ENCODE measurements around the gene ATAD2B.

ATAD2B gene

DNA sequence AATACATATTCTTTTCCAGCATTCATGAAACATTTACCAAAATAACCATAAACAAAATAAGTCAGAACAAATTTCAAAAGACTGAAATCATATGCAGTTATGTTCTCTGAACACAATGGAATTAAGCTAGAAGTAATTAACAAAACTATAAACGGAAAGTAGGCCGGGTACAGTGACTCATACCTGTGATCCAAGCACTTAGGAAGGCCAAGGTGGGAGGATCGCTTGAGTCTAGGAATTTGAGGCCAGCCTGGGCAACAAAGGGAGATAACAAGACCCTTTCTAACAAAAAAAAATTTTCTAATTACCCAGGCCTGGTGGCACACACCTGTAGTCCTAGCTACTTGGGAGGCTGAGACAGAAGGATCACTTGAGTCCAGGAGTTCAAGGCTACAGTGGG, 14.9 kb downstream of the ATAD2B start:
- no peak for DNase-seq (ENCODE audit: low read depth, low spot score)

DNA sequence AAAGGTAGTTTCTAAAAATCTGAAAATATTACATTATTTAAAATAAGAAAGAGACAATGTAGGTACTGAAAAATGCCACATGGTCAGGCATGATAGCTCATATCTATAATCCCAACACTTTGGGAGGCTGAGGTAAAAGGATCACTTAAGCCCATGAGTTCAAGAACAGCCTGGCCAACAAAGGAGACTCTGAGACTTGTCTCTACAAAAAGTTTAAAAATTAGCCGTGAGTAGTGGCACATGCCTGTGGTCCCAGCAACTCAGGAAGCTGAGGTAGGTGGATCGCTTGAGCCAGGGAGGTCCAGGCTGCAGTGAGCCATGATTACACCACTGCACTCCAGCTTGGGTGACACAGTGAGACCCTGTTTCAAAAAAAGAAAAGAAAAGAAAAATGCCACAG, 21.8 kb downstream of the ATAD2B start:
- DNase-seq (ENCODE audit: low read depth, low spot score) = no peak

DNA sequence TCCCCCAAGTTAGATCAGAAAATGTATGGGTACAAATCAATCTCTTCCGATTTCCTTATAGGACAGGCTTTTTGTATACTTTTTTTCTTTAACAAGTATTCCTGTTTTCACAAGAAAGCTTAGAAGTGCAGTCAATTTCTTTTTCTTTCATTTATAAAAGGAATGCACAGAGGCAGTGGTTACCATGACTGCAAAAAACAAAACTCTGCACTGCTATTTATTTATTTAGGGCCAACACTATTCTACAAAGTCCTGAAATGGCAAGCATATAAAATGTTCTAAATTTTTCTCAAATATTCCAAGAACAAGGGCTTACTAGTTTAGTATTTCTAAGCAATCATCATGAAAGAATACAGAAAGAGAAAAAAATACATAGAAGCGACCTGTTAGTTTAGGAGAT, 22.2 kb downstream of the ATAD2B start:
- DNase-seq (ENCODE audit: low read depth, low spot score) = no peak

DNA sequence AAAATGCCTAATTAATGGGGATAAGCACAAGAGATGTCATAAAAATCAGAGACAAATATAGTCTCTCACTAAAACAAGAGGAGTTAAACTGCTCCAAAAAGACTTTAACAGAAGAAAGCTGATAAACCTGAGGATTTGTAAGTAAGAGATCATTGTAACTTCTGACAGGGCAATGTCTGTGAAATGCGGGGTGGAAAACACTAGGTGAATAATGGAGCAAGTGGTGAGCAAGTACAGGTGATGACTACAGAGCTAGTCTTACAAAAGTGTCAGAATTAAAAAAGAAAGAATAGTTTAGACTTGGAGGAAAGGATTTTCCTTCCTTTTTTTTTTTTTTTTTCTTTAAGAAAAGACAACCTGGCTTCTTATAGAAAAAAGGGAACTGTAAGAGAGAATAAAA, 22.7 kb downstream of the ATAD2B start:
- no peak for DNase-seq (ENCODE audit: low read depth, low spot score)

DNA sequence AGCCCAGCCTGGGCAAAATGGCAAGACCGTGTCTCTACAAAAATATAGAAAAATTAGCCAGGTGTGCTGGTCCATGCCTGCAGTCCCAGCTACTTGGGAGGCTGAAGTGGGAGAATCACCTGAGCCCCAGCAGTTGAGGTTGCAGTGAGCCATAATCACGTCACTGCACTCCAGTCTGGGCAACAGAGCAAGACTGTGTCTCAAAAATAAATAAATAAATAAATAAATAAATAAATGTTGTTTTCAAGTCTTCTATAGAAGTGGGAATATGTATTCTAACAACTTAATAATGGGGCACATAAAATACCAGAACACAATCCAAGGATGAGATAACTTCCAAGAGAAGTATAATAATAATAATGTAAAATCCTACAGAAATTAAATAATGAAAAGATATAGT, 23.9 kb downstream of the ATAD2B start:
- no peak for DNase-seq (ENCODE audit: low read depth, low spot score)

DNA sequence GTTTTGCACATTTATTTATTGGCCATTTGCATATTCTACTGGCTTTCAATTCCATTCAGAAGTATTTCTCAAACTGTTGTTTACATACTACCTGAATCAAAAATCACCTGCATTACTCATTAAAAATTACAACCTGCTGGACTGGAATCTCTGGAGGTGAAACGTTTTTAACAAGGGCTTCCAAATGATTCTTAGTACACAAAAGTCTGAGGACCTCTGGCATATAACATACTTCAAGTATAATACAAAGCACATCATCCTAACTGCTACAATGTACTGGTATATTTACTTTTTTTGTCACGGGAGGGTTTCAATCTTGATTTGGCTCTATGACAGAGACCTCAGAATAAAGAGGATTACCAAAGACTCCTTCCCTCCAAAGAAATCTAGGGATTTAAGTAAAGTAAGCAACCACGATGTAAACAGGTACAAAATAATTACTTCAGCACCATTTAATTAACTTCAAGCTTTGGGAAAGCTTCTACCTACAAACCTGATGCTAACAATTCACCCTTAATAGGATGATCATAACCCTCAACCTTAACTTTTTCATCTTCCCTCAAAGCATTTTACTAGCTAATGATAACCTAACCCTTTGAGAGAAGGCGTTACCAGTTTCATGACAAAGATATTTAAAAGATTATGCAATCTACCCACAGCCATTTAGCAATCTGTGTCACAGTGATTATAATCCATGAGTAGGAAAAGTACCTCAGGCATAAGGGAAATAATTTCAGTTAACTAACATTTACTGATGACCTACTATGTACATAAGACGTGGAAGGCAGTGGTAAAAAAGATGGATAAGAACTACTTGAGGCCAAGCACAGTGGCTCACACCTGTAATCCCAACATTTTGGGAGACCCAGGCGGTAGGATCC, 24.7 kb downstream of the ATAD2B start:
- DNase-seq (ENCODE audit: low read depth, low spot score) = no peak

DNA sequence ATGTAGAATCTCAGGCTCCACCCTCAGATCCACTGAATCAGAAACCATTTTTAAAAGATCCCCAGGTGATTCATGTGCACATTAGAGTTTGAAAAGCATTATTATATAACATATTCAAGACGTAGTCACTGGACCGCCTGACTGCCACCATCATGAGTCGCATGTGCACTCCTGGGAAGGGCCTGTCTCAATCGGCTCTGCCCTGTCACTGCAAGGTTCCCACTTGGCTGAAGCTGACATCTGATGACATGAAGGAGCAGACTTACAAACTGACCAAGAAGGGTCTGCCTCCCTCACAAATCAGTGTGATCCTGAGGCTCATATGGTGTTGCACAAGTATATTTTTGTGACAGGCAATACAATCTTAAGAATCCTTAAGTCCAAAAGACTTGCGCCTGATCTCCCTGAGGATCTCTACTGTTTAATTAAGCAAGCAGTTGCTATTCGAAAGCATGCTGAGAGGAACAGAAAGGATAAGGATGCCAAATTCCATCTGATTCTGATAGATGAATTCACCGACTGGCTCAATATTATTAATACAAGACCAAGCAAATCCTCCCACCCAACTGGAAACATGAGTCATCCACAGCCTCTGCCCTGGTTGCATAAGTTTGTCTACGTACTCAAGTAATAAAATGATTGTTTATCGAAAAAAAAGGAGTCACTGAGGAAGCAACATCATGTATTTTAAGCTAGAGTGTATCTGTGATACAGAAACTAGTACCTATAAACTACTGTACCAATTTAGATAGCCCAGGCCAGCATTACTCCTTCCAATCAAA, 26.2 kb downstream of the ATAD2B start:
- no peak for DNase-seq (ENCODE audit: low read depth, low spot score)

DNA sequence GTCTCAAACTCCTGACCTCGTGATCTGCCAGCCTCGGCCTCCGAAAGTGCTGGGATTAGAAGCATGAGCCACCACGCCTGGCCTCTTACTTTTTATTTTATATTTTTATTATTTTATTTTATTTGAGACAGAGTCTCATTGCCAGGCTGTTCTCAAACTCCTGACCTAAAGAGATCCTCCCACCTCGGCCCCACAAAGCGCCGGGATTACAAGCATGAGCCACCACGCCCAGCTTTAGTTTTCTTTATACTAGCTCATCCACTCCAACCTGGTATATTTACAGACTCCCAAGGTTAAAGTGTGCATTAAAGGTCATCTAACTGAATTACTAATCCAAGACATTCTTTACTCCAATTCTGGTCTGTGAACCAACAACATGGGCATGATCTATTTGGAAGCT, 26.8 kb downstream of the ATAD2B start:
- no peak for DNase-seq (ENCODE audit: low read depth, low spot score)

DNA sequence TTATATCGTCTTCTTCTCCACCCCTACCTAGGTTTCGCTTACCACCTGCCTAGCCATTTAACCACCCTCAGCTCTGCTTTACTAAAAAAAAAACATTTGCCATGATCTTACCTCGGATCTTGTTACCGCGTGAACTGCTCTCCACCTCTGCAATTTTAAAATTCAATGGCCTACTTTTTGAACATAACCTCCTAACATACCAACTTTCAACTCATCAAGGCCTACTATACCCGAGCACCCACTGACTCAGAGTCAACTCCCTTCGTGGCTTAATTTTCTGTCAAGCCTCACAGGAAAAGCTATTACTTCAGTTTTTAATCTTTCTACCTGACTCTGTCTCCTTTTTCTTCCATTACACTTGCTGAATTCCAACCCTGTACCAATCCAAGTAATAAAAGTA, 55.7 kb downstream of the ATAD2B start:
- DNase-seq (ENCODE audit: low read depth, low spot score) = no peak

DNA sequence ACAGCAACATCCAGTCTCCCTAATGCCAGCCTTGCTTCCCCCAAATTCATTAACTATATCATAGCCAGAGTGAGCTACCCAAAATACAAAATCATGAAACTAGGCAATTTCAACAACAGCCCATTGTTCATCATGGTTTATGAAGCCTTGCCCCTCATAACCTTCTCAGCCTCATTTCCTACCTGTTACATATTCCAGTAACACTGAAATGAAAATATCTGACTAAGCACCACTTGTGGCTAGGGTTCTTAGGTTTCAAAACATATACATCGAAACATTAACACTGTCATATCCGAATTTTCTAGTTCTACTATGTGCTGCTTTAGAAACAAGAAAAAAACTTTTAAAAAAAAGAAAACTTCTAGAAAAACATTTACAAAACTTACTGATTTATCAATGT, 59.5 kb downstream of the ATAD2B start:
- no peak for DNase-seq (ENCODE audit: low read depth, low spot score)

DNA sequence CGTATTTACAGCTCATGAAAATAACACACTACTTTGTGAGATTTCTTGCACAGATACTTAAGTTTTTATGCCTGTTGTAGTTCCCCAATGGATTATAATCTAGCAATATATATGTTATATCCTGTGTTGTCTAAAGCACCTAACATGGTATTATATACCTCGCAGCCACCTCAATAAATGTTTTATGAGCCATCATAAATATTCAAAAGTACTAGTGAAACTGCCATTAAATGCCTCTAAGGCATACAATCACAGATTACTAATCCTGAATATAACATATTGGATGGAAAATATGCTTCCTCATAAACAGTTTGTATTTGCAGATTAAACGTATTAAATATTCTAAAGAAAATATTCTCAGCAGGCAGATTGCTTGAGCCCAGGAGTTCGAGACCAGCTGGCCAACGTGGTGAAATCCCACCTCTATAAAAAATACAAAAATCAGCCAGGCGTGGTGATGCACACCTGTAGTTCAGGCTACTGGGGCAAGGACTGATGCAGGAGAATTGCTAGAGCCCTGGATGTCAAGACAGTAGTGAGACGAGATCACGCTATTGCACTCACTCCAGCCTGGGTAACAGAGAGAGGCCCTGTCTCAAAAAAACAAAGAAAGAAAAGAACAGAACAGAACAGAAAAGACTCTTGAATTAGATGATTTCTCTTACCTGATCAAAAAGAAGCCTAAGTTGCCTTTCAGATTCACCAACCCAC, 64.1 kb downstream of the ATAD2B start:
- DNase-seq (ENCODE audit: low read depth, low spot score) = no peak

DNA sequence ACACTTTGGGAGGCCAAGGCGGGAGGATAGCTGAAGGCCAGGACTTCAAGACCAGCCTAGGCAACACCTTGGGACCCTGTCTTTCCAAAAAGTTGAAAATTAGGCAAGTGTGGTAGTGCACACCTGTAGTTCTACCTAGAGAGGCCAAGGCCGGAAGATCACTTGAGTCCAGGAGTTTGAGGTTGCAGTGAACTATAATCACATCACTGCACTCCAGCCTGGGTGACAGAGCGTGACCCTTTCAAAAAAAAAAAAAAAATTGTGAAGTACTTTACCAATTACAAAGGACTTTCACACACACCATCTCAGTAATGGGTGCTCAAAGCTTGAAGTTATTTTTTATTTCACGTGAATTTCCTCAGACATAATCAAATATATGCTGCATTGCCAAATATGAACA, 65.0 kb downstream of the ATAD2B start:
- DNase-seq (ENCODE audit: low read depth, low spot score) = no peak

DNA sequence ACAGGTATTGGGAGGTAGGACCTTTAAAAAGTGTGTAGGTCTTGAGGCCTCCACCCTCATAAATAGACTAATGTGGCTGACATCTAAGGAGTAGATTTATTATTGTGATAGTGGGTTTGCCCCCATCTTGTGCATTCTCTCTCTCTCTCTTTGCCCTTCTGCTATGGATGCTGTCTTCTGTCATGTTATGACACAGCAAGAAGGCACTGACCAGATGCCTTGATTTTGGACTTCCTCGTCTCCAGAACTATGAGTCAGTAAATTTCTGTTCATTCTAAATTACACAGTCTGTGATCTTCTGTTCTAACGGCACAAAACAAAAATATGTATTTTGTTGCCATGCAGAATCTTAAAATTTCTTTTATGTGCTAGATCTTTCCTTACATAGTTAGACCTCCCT, 66.9 kb downstream of the ATAD2B start:
- no peak for DNase-seq (ENCODE audit: low read depth, low spot score)

DNA sequence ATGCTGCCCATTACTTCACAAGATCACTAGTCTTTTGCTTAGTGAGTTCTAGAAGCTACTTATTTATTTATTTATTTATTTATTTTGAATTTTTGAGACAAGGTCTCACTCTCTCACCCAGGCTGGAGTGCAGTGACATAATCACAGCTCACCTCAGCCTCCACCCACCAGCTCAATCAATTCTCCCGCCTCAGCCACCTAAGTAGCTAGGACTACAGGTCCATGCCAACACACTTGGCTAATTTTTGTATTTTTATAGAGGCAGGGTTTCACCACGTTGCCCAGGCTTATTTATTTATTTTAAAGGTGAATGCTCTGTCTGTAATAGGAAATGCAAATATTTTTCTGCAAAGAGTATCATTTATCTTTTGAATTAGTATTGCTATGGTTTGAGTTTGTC, 67.7 kb downstream of the ATAD2B start:
- DNase-seq (ENCODE audit: low read depth, low spot score) = no peak

DNA sequence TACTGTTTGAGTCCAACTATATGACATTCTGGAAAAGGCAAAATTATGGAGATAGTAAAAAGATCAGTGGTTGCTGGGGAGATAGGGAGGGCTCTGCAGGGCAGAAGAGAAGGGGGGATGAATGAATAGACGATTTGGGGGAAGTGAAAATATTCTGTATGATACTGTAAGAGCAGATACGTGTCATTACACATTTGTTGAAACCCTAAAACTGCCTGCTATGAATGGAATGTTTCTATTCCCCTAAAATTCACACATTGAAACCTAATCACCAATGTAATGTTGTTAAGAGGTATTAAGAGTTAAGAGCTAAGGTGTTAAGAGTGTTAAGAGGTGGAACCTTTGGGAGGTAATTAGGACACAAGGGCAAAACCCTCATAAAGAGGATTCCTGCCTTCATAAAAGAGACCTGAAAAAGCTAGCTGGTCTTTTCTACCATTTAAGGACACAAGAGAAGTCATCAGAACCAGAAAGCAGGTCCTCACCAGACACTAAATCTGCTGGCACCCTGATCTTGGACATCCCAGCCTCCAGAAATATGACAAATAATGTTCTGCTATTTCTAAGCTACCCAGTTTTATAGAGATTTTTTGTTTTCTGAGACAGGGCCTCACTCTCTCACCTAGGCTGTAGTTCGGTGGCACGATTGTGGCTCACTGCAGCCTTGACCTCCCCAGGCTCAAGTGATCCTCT, 76.2 kb downstream of the ATAD2B start:
- DNase-seq (ENCODE audit: low read depth, low spot score) = no peak

DNA sequence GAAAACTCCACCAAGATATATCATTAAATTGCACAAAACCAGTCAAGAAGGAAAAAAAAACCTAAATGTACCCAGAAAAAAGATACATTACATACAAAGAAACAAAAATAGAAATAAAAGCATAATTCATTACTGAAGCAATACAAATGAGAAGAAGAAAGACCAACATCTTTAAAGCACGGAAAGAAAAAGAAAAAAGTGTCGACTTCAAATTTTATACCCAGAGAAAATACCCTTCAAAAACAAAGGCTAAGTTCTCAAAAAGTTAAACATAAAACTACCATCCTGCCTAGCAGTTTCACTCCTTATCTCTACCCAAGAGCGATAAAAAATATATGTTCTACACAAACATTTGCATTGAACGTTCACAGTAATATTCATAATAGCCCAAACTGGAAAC, 82.0 kb downstream of the ATAD2B start:
- DNase-seq (ENCODE audit: low read depth, low spot score) = no peak

DNA sequence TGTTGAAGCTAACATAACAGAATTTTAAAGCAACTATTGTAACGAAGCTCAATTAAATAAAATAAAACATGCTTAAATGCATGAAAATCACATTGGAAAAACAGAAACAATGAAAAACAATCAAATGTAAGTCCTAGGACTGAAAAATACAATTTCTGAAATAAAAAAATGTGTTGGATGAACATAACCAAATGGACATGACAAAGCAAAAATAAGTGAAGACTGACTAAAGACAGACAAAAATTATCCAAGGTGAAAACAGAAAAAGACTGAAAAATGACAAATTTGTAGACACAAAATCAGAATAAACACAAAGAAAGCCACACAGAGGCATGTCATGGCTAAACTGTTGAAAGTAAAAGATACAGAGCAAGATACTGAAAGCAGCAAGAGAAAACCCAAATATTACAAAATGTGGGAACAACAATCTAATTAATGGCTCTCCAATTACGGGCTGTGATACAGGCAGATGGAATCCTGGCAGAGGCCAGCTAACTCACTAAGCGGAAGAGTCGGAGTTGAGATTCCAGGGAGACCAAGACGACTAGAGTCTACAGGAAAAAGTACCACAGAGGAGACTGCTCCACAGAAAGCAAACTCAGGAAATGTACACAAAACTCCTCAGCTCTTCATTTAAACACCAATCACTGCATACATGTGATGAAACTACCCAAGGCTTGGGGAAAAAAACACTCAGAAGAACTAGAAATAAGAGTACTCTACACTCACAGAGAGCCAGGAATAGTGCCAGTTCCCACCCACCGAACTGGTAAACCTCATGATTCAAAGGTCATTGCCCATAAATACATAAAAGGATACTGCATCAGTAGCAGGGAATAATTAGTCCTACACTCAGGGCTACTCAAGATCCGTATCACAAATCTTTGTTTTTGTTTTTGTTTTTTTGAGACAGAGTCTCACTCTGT, 83.6 kb downstream of the ATAD2B start:
- no peak for DNase-seq (ENCODE audit: low read depth, low spot score)

DNA sequence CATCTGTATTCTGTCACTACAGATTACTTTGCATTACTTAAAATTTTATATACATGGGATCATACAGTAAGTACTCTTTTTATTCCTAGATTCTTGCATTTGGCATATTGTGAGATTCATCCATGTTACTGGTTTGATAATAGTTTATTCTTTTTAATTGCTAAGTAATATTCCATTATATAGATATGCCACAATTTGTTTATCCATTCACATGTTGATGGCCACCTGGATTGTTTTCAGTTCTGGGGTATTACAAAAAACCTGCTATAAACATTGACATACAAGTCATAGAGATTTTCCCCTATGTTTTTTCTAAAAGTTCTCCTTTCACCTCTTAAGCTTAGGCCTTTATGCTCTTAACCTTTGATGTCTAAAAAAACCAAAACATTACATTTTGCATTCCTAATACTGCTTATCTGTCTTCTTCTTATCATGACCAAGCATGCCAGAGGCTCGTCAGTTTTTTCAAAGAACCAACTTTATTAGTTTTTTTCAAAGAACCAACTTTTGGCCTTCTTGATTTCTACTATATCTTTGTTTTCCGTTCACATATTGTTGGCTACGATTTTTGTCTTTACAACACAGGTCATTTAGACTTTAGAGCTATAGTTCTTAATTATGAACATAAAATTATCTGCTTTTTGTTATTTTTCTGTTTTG, 86.9 kb downstream of the ATAD2B start:
- DNase-seq (ENCODE audit: low read depth, low spot score) = no peak

DNA sequence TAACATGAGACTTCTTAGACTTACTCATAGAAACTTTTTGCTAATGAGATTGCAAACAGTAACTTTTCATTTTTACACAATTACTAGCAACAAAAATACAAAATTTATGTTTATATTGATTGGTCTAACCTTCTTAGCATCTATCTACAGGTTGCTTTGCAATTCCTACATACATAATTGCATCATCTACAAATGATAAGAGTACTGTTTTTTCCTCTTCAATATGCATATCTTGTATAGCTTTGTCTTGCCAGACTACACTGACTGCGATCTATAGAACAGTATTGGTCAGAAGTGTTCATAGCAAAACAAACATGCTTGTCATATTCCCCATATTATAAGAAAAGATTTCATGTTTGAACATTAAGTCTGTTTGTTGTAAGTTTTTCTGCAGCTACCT, 87.9 kb downstream of the ATAD2B start:
- DNase-seq (ENCODE audit: low read depth, low spot score) = no peak

DNA sequence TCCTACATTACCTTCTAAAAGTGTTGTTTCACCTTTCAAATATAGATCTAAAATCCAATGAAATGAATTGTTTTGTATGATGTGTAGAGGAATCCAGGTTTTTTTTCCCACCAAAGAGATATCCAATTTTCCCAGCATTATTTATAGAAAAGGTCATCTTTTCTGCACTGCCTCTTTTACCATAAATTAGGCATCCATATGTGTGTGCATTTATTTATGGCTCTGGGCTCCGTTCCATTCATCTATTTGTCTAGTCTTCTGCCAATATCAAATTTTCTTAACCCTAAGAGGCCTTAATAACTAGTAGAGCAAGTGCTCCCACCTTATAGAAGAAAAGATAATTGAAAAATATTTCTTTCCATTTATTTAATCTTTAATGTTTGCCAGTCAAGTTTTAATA, 88.3 kb downstream of the ATAD2B start:
- DNase-seq (ENCODE audit: low read depth, low spot score) = no peak
